Measurements from ENCODE around the gene FAM3A. TPM values are rescaled to one million over a fixed set of nuclear protein-coding genes. Genes with fewer than 3 reads are reported as not detected.

The FAM3A gene
- total RNA-seq, 4 donors from 2014 or later: 10.1 to 49.7 (median 38.3) TPM

DNA sequence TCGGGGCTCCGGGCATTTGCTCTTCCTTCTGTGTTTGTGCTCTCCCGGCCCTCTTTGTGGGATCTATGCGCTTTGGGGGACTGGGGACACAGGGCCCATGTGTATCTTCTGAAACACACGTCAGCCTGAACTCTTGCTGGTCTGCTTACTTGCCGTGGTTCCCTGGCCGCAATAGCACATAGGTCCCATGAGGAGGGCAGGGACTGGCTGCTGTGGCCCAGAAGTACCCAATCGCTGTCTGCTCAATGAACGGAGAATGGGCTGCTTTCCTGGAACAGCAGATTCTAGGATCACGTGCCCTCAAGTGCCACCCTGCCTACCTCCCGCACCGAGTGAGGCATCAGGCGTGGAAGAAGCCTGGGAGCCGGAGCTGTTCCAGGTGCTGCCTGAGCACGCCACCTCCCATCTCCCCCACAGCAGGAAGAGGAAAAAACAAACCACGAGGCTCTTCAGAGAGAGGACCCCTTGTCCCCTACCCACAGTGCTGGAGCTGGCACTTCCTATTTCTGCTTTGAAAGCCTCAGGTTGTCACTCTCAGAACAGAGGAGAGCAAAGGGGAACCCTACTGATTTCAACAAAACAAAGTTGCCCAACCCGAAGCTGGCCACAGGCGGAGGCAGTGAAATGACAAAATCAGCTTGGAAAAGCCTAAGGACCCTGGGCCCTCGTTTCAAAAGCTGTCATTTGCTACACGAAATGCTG lies 26.8 kb upstream of the FAM3A start:
- TF ChIP-seq, protein P1, sequence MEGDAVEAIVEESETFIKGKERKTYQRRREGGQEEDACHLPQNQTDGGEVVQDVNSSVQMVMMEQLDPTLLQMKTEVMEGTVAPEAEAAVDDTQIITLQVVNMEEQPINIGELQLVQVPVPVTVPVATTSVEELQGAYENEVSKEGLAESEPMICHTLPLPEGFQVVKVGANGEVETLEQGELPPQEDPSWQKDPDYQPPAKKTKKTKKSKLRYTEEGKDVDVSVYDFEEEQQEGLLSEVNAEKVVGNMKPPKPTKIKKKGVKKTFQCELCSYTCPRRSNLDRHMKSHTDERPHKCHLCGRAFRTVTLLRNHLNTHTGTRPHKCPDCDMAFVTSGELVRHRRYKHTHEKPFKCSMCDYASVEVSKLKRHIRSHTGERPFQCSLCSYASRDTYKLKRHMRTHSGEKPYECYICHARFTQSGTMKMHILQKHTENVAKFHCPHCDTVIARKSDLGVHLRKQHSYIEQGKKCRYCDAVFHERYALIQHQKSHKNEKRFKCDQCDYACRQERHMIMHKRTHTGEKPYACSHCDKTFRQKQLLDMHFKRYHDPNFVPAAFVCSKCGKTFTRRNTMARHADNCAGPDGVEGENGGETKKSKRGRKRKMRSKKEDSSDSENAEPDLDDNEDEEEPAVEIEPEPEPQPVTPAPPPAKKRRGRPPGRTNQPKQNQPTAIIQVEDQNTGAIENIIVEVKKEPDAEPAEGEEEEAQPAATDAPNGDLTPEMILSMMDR (IDR thresholded peaks at IDR 0.05; ENCODE audit: low read depth): no peak

GRCh38 chrX:154541896-154542722 lies 26.1 kb upstream of the FAM3A start:
- TF ChIP-seq, protein P1 (IDR thresholded peaks at IDR 0.05; ENCODE audit: low read depth): no peak

DNA sequence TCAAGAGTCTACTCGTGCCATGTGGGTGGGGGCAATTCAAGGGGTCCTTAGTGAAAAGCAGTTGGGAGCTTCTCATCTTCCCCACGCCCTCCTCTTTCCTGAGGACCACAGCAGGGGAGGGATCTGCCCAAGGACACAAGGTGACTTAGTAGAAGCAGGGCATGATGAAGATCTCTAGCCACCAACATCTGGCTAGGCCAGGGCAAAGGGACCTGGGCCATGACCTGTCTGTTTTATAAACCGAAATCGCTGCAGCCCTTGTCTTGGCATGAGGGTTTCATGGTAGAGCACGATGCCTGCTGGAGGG lies 25.5 kb upstream of the FAM3A start:
- TF ChIP-seq, protein P1 (IDR thresholded peaks at IDR 0.05; ENCODE audit: low read depth): no peak

GRCh38 chrX:154540897-154541535 lies 25.0 kb upstream of the FAM3A start:
- TF ChIP-seq, protein P1 (IDR thresholded peaks at IDR 0.05; ENCODE audit: low read depth): no peak

DNA sequence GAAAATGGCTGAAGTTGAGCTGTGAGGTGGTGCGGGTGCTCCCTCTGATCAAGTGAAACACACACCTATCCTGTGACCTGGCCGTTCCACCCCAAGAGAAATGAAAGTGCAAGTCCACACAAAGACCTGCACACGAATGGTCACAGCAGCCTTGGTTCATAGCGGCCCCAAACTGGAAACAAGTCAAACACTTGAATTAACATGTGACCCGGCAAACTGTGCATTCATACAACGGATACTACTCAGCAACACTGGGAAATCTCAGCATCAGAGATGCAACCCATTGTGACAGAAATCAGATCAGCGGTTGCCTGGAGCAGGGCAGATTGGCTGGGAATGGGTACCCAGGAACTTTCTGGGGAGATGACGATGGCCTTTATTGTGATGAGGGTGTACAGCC lies 23.0 kb upstream of the FAM3A start:
- TF ChIP-seq, protein P1 (IDR thresholded peaks at IDR 0.05; ENCODE audit: low read depth): no peak

DNA sequence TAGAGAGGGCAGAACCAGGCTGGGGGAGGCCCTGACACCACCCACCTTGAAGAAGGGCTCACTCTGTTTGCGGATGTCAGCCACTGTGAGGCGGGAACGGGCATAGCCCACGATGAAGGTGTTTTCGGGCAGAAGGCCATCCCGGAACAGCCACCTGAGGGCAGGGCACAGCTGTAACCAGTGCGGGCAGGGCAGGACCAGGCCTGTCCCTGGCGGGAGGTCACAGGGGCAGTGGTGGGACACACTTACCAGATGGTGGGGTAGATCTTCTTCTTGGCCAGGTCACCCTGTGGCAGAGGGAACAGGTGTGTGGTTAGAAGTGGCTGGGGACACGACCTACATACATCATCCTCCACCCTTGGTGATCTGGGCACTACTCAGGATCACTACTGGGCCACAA lies 19.9 kb upstream of the FAM3A start:
- TF ChIP-seq, protein P1 (IDR thresholded peaks at IDR 0.05; ENCODE audit: low read depth): no peak
